Natural killer cell (primary cell): ENCODE data around the gene MRPS9. TPM values are rescaled to one million over a fixed set of nuclear protein-coding genes. Genes with fewer than 3 reads are reported as not detected.

ENCODE experiments used
- ATAC-seq, 3 donors: fragments of 150-1000 bp in 2 of 3; fragments of 200-7000 bp in 1 of 3; cut with Tn5 transposase; 1 replicate in 1 of 3; 2 replicates in 2 of 3; pipeline ENCODE4 v1.10.0; 2021; ENCODE audit warnings: mild to moderate bottlenecking in 2 of 3, moderate library complexity in 2 of 3
- DNase-seq, 2 donors: peaks; one replicate each; pipeline versions ENCODE4 v3.0.0 to v3.0.0-alpha.2; 2013 to 2021; ENCODE audit warnings: mixed read lengths in 1 of 2
- H3K27ac ChIP-seq: one replicate; pipeline ENCODE4 v1.5.1; 2013; ENCODE audit warnings: mild to moderate bottlenecking, low read length
- H3K27me3 ChIP-seq: one replicate; pipeline ENCODE4 v1.6.1; 2013; ENCODE audit warnings: low read length; ENCODE audit not compliant: control insufficient read depth, insufficient read depth
- H3K36me3 ChIP-seq: one replicate; pipeline ENCODE4 v1.6.1; 2013; ENCODE audit warnings: low read length; ENCODE audit not compliant: control insufficient read depth, insufficient read depth
- H3K4me1 ChIP-seq: one replicate; pipeline ENCODE4 v1.6.1; 2013; ENCODE audit warnings: low read length; ENCODE audit not compliant: control insufficient read depth, insufficient read depth
- H3K4me3 ChIP-seq: one replicate; pipeline ENCODE4 v1.5.1; 2013; ENCODE audit warnings: low read length
- H3K9me3 ChIP-seq: one replicate; pipeline ENCODE4 v1.6.1; 2013; ENCODE audit warnings: low read length; ENCODE audit not compliant: control insufficient read depth, insufficient read depth
- H3K27ac Mint-ChIP-seq, 2 donors: one replicate each; pipeline ENCODE4 v1.8.0; 2022; ENCODE audit warnings: mild to moderate bottlenecking in 2 of 2, mixed read lengths in 2 of 2, moderate library complexity in 1 of 2
- H3K27me3 Mint-ChIP-seq, 2 donors: one replicate each; pipeline ENCODE4 v1.8.0; 2022; ENCODE audit warnings: low read depth in 2 of 2, mixed read lengths in 2 of 2
- H3K36me3 Mint-ChIP-seq: one replicate; pipeline ENCODE4 v1.8.0; 2022; ENCODE audit warnings: mixed read lengths
- H3K4me1 Mint-ChIP-seq, 2 donors: one replicate each; pipeline ENCODE4 v1.8.0; 2022; ENCODE audit warnings: mixed read lengths in 2 of 2
- H3K4me3 Mint-ChIP-seq: one replicate; pipeline ENCODE4 v1.8.0; 2022; ENCODE audit warnings: mild to moderate bottlenecking, moderate library complexity, mixed read lengths
- H3K9me3 Mint-ChIP-seq, 2 donors: one replicate each; pipeline ENCODE4 v1.8.0; 2022; ENCODE audit warnings: mixed read lengths in 2 of 2
- WGBS: methylation state at CpG from one replicate; pipeline ENCODE4 v1.1.7; 2013; ENCODE audit warnings: missing lambda C conversion rate; ENCODE audit not compliant: insufficient coverage; 5-methylcytosine and 5-hydroxymethylcytosine counted together
- intact Hi-C: fragments of 100-400 bp; cut with micrococcal nuclease; formaldehyde crosslinking; loops from one replicate; pipeline ENCODE4 v1.14.2; 2022
- total RNA-seq, 4 donors: library from RNA; stranded (reverse); fragments of 120-200 nt in 1 of 4; gene quantifications; one replicate each; pipeline versions ENCODE4 v1.2.3 to v1.2.4, GENCODE V29; 2013 to 2022
- TF ChIP-seq, protein P1 (sequence below): fragments of 200-600 bp; IDR thresholded peaks from one replicate; pipeline ENCODE4 v1.8.0; 2022; ENCODE audit warnings: antibody characterized with exemption

The MRPS9 gene
- 10 to 100 TPM; 17.5 to 25.0 (median 19.2) TPM for total RNA-seq
- total RNA-seq (2013), result 37.7 TPM

DNA sequence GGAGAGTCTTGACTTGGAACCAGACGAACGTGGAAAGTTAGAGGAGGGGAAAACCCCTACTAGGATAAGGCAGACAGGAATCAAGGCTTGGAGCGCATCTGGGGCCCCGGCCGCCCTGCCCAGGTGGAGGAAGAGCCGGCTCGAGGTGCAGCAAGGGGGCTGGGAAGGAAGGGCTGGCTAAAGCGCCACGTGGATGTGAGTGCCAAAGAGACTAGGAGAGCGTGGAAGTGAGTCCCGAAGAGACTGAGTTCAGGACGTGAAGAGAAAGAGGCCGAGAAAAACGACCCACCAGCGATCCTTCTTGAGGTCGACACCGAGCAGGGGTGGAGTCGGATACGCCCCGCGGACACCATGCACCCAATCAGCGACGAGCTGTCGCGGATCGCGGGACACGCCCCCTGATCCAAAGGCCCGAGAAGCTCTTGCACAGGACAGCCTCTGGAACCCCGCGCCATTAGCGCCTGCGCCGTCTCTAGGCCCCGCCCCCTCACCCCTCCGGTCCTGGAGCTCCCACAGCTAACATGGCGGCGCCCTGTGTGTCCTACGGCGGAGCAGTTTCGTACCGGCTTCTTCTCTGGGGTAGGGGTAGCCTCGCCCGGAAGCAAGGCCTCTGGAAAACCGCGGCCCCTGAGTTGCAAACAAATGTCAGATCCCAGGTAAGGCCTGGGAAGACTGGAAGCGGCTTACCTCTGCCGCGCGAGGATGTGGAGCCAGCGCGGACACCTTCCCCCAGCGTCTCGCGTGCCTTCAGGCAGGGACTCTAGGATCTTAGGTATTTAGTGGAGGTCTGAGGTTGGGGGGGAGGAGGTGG, at the start of gene MRPS9:
Gene MRPS9 (plus strand): TSS at position 498 of the 811 bp plus-strand sequence. CDS start 24 bp downstream, at position 522.
- intact Hi-C loops, result loop anchor here (1.0 kb wide), 1 partner anchor 35 kb away; no protein-coding TSS in a partner anchor
- under 1% methylated on average over 55 of the region's 55 CpGs for WGBS
- DNase-seq (peak; percentile 97 to 99), ATAC-seq (peak; percentile 97 to 100 (median 98))
- Mint-ChIP-seq H3K4me3 (peak within 1 kb of the TSS; percentile 99), H3K27me3 (no peaks in the 10 kb centered on the region), H3K36me3 (no peaks in the 10 kb centered on the region), H3K9me3 (no peaks in the 10 kb centered on the region), H3K27ac (peak within 1 kb of the TSS; percentile 92 to 97), H3K4me1 (peaks cover 38 to 43% of the 10 kb centered on the region in 2 donors)
- peak within 1 kb of the TSS; percentile 94 for H3K27ac ChIP-seq
- TF ChIP-seq, protein P1, sequence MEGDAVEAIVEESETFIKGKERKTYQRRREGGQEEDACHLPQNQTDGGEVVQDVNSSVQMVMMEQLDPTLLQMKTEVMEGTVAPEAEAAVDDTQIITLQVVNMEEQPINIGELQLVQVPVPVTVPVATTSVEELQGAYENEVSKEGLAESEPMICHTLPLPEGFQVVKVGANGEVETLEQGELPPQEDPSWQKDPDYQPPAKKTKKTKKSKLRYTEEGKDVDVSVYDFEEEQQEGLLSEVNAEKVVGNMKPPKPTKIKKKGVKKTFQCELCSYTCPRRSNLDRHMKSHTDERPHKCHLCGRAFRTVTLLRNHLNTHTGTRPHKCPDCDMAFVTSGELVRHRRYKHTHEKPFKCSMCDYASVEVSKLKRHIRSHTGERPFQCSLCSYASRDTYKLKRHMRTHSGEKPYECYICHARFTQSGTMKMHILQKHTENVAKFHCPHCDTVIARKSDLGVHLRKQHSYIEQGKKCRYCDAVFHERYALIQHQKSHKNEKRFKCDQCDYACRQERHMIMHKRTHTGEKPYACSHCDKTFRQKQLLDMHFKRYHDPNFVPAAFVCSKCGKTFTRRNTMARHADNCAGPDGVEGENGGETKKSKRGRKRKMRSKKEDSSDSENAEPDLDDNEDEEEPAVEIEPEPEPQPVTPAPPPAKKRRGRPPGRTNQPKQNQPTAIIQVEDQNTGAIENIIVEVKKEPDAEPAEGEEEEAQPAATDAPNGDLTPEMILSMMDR, result no peak
- H3K9me3 ChIP-seq, result no peaks in the 10 kb centered on the region
- H3K4me1 ChIP-seq, result peaks cover 15% of the 10 kb centered on the region
- H3K4me3 ChIP-seq, result peak within 1 kb of the TSS; percentile 90
- H3K36me3 ChIP-seq, result no peaks in the 10 kb centered on the region
- no peaks in the 10 kb centered on the region for H3K27me3 ChIP-seq

DNA sequence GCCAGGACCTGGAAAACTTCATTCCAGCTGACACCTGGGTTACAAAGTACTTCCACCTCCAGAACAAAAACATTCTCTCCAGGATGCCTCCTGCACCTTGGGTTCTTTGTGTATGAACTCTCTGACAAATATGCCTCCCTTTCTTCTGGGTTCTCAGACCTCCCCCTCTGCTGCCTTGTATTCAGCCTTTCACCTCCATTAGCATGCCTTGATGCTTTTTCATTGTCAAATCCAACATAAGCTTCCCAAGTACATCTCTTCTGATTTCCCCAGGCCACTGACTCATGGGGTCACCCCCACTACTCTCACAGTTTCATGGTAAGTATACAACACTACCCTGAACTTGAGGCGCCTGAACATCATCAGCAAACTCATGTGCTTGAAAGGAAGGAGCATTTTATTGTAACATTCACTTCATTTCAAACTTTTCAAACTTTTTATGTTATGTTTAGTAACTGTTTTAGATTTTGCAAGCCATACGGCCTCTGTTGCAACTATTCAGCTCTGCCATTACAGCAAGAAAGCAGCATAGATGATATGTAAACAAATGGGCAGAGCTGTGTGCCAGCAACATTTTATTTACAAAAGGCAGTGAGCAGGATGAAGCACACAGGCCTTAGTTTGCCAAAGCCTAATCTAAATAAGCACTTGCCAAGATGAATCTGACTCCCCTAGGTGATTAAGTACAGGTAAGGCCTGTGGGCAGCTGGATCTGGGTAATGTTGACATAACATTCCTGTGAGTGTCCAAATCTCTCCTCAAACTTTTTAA, 32.5 kb upstream of the MRPS9 start:
- Histone ChIP-seq H3K4me3 (no peak overlapping the region), H3K36me3 (no peaks in the 10 kb centered on the region), H3K27me3 (no peaks in the 10 kb centered on the region), H3K27ac (no peak overlapping the region), H3K9me3 (no peaks in the 10 kb centered on the region), H3K4me1 (no peaks in the 10 kb centered on the region)
- no peak for ATAC-seq
- Mint-ChIP-seq H3K4me1 (no peaks in the 10 kb centered on the region), H3K4me3 (no peak overlapping the region), H3K36me3 (peaks cover 12% of the 10 kb centered on the region), H3K9me3 (peaks cover 2 to 3% of the 10 kb centered on the region in 2 donors), H3K27ac (no peak overlapping the region), H3K27me3 (peaks cover 2 to 7% of the 10 kb centered on the region in 2 donors)
- WGBS, result 94% methylated on average over 2 of the region's 2 CpGs
- DNase-seq, result no peak
- TF ChIP-seq, protein P1, result no peak
- intact Hi-C loops, result no loop called here

DNA sequence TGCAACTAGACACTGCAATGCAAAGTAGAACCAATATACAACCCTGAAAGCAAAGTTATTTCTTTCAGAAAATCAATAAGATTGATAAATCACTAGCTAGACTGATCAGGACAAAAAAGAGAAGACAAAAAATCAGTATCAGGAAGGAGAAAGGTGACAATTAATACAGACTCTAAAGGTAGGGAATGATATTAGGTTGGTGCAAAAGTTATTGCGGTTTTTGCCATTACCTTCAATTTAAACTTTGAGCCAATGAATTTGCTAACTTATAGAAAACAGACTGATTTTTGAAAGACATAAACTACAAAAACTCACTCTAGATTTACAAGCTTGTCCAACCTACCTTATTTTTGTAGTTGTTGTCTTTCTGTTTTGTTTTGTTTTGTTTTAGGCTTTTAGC, 30.5 kb upstream of the MRPS9 start:
- H3K27me3 Mint-ChIP-seq, result peaks cover 2 to 7% of the 10 kb centered on the region in 2 donors
- Histone ChIP-seq H3K27ac (no peak overlapping the region), H3K36me3 (no peaks in the 10 kb centered on the region), H3K4me1 (no peaks in the 10 kb centered on the region), H3K27me3 (no peaks in the 10 kb centered on the region), H3K9me3 (no peaks in the 10 kb centered on the region), H3K4me3 (no peak overlapping the region)
- DNase-seq, result no peak
- no CpG with 5 or more reads among the region's 1 CpG for WGBS
- H3K4me3 Mint-ChIP-seq, result no peak overlapping the region
- intact Hi-C loops, result no loop called here
- H3K4me1 Mint-ChIP-seq, result no peaks in the 10 kb centered on the region
- H3K36me3 Mint-ChIP-seq, result peaks cover 12% of the 10 kb centered on the region
- H3K27ac Mint-ChIP-seq, result no peak overlapping the region
- peaks cover 2 to 3% of the 10 kb centered on the region in 2 donors for H3K9me3 Mint-ChIP-seq
- TF ChIP-seq, protein P1, result no peak
- ATAC-seq, result no peak
